Osteocyte (in vitro differentiated cells): ENCODE results near the gene THRB. TPM values are rescaled to one million over a fixed set of nuclear protein-coding genes. Genes with fewer than 3 reads are reported as not detected.

Source experiments
- DNase-seq: peaks from one replicate; pipeline ENCODE4 v3.0.0; 2021; ENCODE audit warnings: mixed read lengths; ENCODE audit not compliant: unreplicated experiment; ENCODE audit errors: extremely low spot score
- H3K27ac Mint-ChIP-seq: one replicate; pipeline ENCODE4 v1.8.0; 2021; ENCODE audit warnings: mild to moderate bottlenecking, mixed read lengths; ENCODE audit not compliant: unreplicated experiment
- H3K27me3 Mint-ChIP-seq: one replicate; pipeline ENCODE4 v1.8.0; 2021; ENCODE audit warnings: mixed read lengths; ENCODE audit not compliant: unreplicated experiment
- H3K36me3 Mint-ChIP-seq: one replicate; pipeline ENCODE4 v1.8.0; 2021; ENCODE audit warnings: mixed read lengths; ENCODE audit not compliant: unreplicated experiment
- H3K4me1 Mint-ChIP-seq: one replicate; pipeline ENCODE4 v1.8.0; 2021; ENCODE audit warnings: mixed read lengths; ENCODE audit not compliant: unreplicated experiment
- H3K4me3 Mint-ChIP-seq: one replicate; pipeline ENCODE4 v1.8.0; 2021; ENCODE audit warnings: mild to moderate bottlenecking, moderate library complexity, mixed read lengths; ENCODE audit not compliant: unreplicated experiment
- H3K9me3 Mint-ChIP-seq: one replicate; pipeline ENCODE4 v1.8.0; 2021; ENCODE audit warnings: mixed read lengths; ENCODE audit not compliant: unreplicated experiment
- CTCF ChIP-seq: fragments of 200-600 bp; sonication (generic); IDR thresholded peaks from 2 replicates; pipeline ENCODE4 v1.5.0; 2021; ENCODE audit warnings: antibody characterized with exemption, mild to moderate bottlenecking, moderate library complexity
- total RNA-seq: library from RNA; stranded (reverse); gene quantifications from 2 replicates; pipeline ENCODE4 v1.2.1, GENCODE V29; 2021

The THRB gene
- total RNA-seq, 1 donor from 2014 or later = 4.6 TPM

- DNase-seq = no peak
- peaks cover 8% of the 10 kb centered on the region for H3K9me3 Mint-ChIP-seq
- no peak overlapping the region for H3K27ac Mint-ChIP-seq
- no peak for TF ChIP-seq CTCF
- H3K27me3 Mint-ChIP-seq = no peaks in the 10 kb centered on the region
- H3K36me3 Mint-ChIP-seq = peaks cover 2% of the 10 kb centered on the region
- H3K4me1 Mint-ChIP-seq = peaks cover 14% of the 10 kb centered on the region
- H3K4me3 Mint-ChIP-seq = no peak overlapping the region
Observed at GRCh38 chr3:24351779-24352469, 142.7 kb downstream of the THRB start.

- no peak for TF ChIP-seq CTCF
- H3K9me3 Mint-ChIP-seq = peaks cover 4% of the 10 kb centered on the region
- no peak for DNase-seq
- H3K4me1 Mint-ChIP-seq = peaks cover 14% of the 10 kb centered on the region
- H3K27ac Mint-ChIP-seq = no peak overlapping the region
- H3K4me3 Mint-ChIP-seq = no peak overlapping the region
- H3K27me3 Mint-ChIP-seq = no peaks in the 10 kb centered on the region
- H3K36me3 Mint-ChIP-seq = peaks cover 2% of the 10 kb centered on the region
Observed at GRCh38 chr3:24349367-24350019, 145.2 kb downstream of the THRB start.

- no peaks in the 10 kb centered on the region for H3K9me3 Mint-ChIP-seq
- no peak for TF ChIP-seq CTCF
- H3K4me3 Mint-ChIP-seq = no peak overlapping the region
- no peaks in the 10 kb centered on the region for H3K36me3 Mint-ChIP-seq
- peaks cover 17% of the 10 kb centered on the region for H3K4me1 Mint-ChIP-seq
- H3K27me3 Mint-ChIP-seq = no peaks in the 10 kb centered on the region
- no peak for DNase-seq
- H3K27ac Mint-ChIP-seq = no peak overlapping the region
Observed at GRCh38 chr3:24348348-24348747, 146.3 kb downstream of the THRB start.

GRCh38 chr3:24344784-24345439, 149.7 kb downstream of the THRB start:
- Mint-ChIP-seq H3K27me3 (no peaks in the 10 kb centered on the region), H3K4me1 (peaks cover 10% of the 10 kb centered on the region), H3K27ac (no peak overlapping the region), H3K36me3 (no peaks in the 10 kb centered on the region), H3K4me3 (no peak overlapping the region), H3K9me3 (no peaks in the 10 kb centered on the region)
- no peak for DNase-seq
- no peak for TF ChIP-seq CTCF
